Lower leg skin (tissue), 4 donors: ENCODE measurements around the gene KIAA1614. TPM values are rescaled to one million over a fixed set of nuclear protein-coding genes. Genes with fewer than 3 reads are reported as not detected.

ENCODE experiments used
- DNase-seq, 2 donors: peaks; one replicate each; pipeline ENCODE4 v3.0.0-alpha.2; 2019; ENCODE audit warnings: low spot score in 2 of 2
- H3K4me3 ChIP-seq: fragments of 200-600 bp; sonication (generic); 2 replicates; pipeline ENCODE4 v1.5.1; 2017; ENCODE audit warnings: mild to moderate bottlenecking, low read depth; ENCODE audit not compliant: poor library complexity, severe bottlenecking
- CTCF ChIP-seq, 3 donors: fragments of 450-650 bp; IDR thresholded peaks; one replicate each; pipeline ENCODE4 v1.5.1; 2016; ENCODE audit warnings: antibody characterized with exemption in 3 of 3, mild to moderate bottlenecking in 3 of 3, moderate library complexity in 2 of 3
- POLR2A ChIP-seq, 2 donors: fragments of 450-650 bp; IDR thresholded peaks; one replicate each; pipeline ENCODE4 v1.6.1; 2016 to 2017; ENCODE audit warnings: antibody characterized with exemption in 2 of 2, mild to moderate bottlenecking in 1 of 2, moderate library complexity in 1 of 2
- WGBS, 2 donors: methylation state at CpG; one replicate each; pipeline ENCODE4 v1.1.5; 2018; 5-methylcytosine and 5-hydroxymethylcytosine counted together
- intact Hi-C: fragments of 100-400 bp; cut with DNase I; formaldehyde crosslinking; loops from one replicate; pipeline ENCODE4 v1.15.0; 2023; ENCODE audit warnings: low total_unique reads
- total RNA-seq, 4 donors: library from RNA; depleted of rRNA; stranded (reverse); fragments of >200 nt; gene quantifications; one replicate each; pipeline ENCODE4 v1.1.0, GENCODE V29; 2016

KIAA1614 gene
- total RNA-seq, 4 donors from 2014 or later: 1.0 to 8.5 (median 3.5) TPM

- intact Hi-C loops: no loop called here
- no peak overlapping the region for H3K4me3 ChIP-seq
- DNase-seq: no peak
- TF ChIP-seq CTCF (IDR thresholded peaks at IDR 0.05): no peak
- TF ChIP-seq POLR2A (IDR thresholded peaks at IDR 0.05): no peak
- WGBS, 2 donors: 49 to 50% methylated on average over 13 of the region's 13 CpGs
Observed at GRCh38 chr1:180923021-180923841, 10.5 kb downstream of the KIAA1614 start.

GRCh38 chr1:180923887-180924286, 11.2 kb downstream of the KIAA1614 start:
- intact Hi-C loops: no loop called here
- 47 to 55% methylated on average over 4 of the region's 4 CpGs for WGBS, 2 donors
- TF ChIP-seq POLR2A (IDR thresholded peaks at IDR 0.05): no peak
- no peak for TF ChIP-seq CTCF (IDR thresholded peaks at IDR 0.05)
- no peak overlapping the region for H3K4me3 ChIP-seq
- no peak for DNase-seq

- WGBS, 2 donors: 90 to 94% methylated on average over 2 of the region's 2 CpGs
- intact Hi-C loops: no loop called here
- no peak overlapping the region for H3K4me3 ChIP-seq
- no peak for DNase-seq
- TF ChIP-seq POLR2A (IDR thresholded peaks at IDR 0.05) (no peak), CTCF (IDR thresholded peaks at IDR 0.05) (no peak)
Observed at GRCh38 chr1:180924939-180925338, 12.2 kb downstream of the KIAA1614 start.

- intact Hi-C loops: no loop called here
- 61 to 71% methylated on average over 7 of the region's 7 CpGs for WGBS, 2 donors
- no peak overlapping the region for H3K4me3 ChIP-seq
- TF ChIP-seq POLR2A (IDR thresholded peaks at IDR 0.05) (no peak), CTCF (IDR thresholded peaks at IDR 0.05) (no peak)
- no peak for DNase-seq
Observed at GRCh38 chr1:180925471-180926051, 12.9 kb downstream of the KIAA1614 start.

GRCh38 chr1:180926164-180926981, 13.7 kb downstream of the KIAA1614 start:
- 21 to 27% methylated on average over 13 to 14 of the region's 14 CpGs for WGBS, 2 donors
- TF ChIP-seq POLR2A (IDR thresholded peaks at IDR 0.05) (no peak), CTCF (IDR thresholded peaks at IDR 0.05) (no peak)
- no peak for DNase-seq
- H3K4me3 ChIP-seq: no peak overlapping the region
- intact Hi-C loops: no loop called here
